SK-N-SH (cell line): ENCODE data around the gene CDK10. TPM values are rescaled to one million over a fixed set of nuclear protein-coding genes. Genes with fewer than 3 reads are reported as not detected.
A peak's percentile ranks its signal among the peaks of the same experiment; 100 is the strongest.

ENCODE experiments used
- CTCF ChIA-PET: fragments of 300-600, 350-600 bp; formaldehyde crosslinking; extraction: SDS; loops from one replicate; lab custom pipeline; 2021; lab: Yijun Ruan, JAX
- POLR2A ChIA-PET: fragments of 350-600 bp; sonication (Branson Sonifier 250); formaldehyde crosslinking; extraction: SDS; loops from one replicate; lab custom pipeline; 2020; ENCODE audit warnings: antibody characterized with exemption, inconsistent platforms; lab: Yijun Ruan, JAX
- DNase-seq: peaks from one replicate; pipeline ENCODE4 v3.0.0; 2012
- H2AFZ ChIP-seq: fragments of 200-600 bp; sonication (generic); 2 replicates; pipeline ENCODE4 v1.8.1; 2016; ENCODE audit warnings: antibody characterized with exemption, mild to moderate bottlenecking, low read depth
- H3F3A ChIP-seq: fragments of 200-600 bp; sonication (generic); replicated peaks from 2 replicates; pipeline ENCODE3; 2016; ENCODE audit warnings: antibody characterized with exemption, mild to moderate bottlenecking; ENCODE audit not compliant: insufficient read depth
- H3K27ac ChIP-seq, 2 experiments: fragments of 200-500 bp in 1 of 2; fragments of 200-600 bp in 1 of 2; sonication (Bioruptor generic) in 1 of 2; sonication (generic), shearing (Covaris generic) in 1 of 2; 2 replicates each; pipeline versions ENCODE4 v1.5.1 to v1.6.1; 2014 to 2016; ENCODE audit warnings: low read depth in 2 of 2, inconsistent platforms in 1 of 2, low read length in 1 of 2, mild to moderate bottlenecking in 1 of 2, mixed read lengths in 1 of 2
- H3K27me3 ChIP-seq: fragments of 200-600 bp; sonication (generic), shearing (Covaris generic); 2 replicates; pipeline ENCODE4 v1.6.1; 2016; ENCODE audit warnings: mixed run types; ENCODE audit not compliant: insufficient read depth
- H3K36me3 ChIP-seq, 2 experiments: fragments of 200-500 bp in 1 of 2; fragments of 200-600 bp in 1 of 2; sonication (Bioruptor generic) in 1 of 2; sonication (generic) in 1 of 2; replicated peaks in 1 of 2; 2 replicates each; pipeline versions ENCODE3 to v1.5.1; 2014 to 2016; ENCODE audit warnings: low read length in 1 of 2, mild to moderate bottlenecking in 1 of 2; ENCODE audit not compliant: insufficient read depth in 2 of 2, control insufficient read depth in 1 of 2
- H3K4me1 ChIP-seq, 2 experiments: fragments of 200-500 bp in 1 of 2; fragments of 200-600 bp in 1 of 2; sonication (Bioruptor generic) in 1 of 2; sonication (generic), shearing (Covaris generic) in 1 of 2; 2 replicates each; pipeline versions ENCODE4 v1.5.1 to v1.6.1; 2014 to 2016; ENCODE audit warnings: low read depth in 1 of 2, low read length in 1 of 2, mixed run types in 1 of 2; ENCODE audit not compliant: insufficient read depth in 2 of 2, control insufficient read depth in 1 of 2
- H3K4me2 ChIP-seq: fragments of 200-600 bp; sonication (generic), shearing (Covaris generic); 2 replicates; pipeline ENCODE4 v1.6.1; 2017; ENCODE audit warnings: mixed run types
- H3K4me3 ChIP-seq, 2 experiments: fragments of 200-500 bp in 1 of 2; fragments of 200-600 bp in 1 of 2; sonication (Bioruptor generic) in 1 of 2; sonication (generic), shearing (Covaris generic) in 1 of 2; 2 replicates each; pipeline versions ENCODE4 v1.5.1 to v1.8.1; 2014 to 2016; ENCODE audit warnings: low read depth in 2 of 2, inconsistent platforms in 1 of 2, low read length in 1 of 2, mild to moderate bottlenecking in 1 of 2, mixed read lengths in 1 of 2, moderate library complexity in 1 of 2
- H3K79me2 ChIP-seq: fragments of 200-600 bp; sonication (generic); 2 replicates; pipeline ENCODE4 v1.8.1; 2017; ENCODE audit warnings: mild to moderate bottlenecking; ENCODE audit not compliant: insufficient read depth
- H3K9ac ChIP-seq: fragments of 200-600 bp; sonication (generic); 2 replicates; pipeline ENCODE4 v1.6.1; 2017; ENCODE audit warnings: mixed run types
- H3K9me2 ChIP-seq: fragments of 200-600 bp; sonication (generic); 2 replicates; pipeline ENCODE4 v1.6.1; 2017; ENCODE audit warnings: mixed run types
- H3K9me3 ChIP-seq: fragments of 200-600 bp; sonication (generic); 2 replicates; pipeline ENCODE4 v1.6.1; 2017; ENCODE audit warnings: mixed run types, mild to moderate bottlenecking, moderate library complexity
- H4K20me1 ChIP-seq: fragments of 200-600 bp; sonication (generic); 2 replicates; pipeline ENCODE4 v1.6.1; 2017; ENCODE audit warnings: mild to moderate bottlenecking, mixed run types; ENCODE audit not compliant: insufficient read depth
- CHD2 ChIP-seq: fragments of 150-350 bp; IDR thresholded peaks from 2 replicates; pipeline ENCODE4 v1.6.1; 2018; ENCODE audit warnings: low read length; ENCODE audit not compliant: partially characterized antibody
- ELF1 ChIP-seq: IDR thresholded peaks from 2 replicates; pipeline ENCODE4 v1.4.0; 2012
- EP300 ChIP-seq, 2 experiments: IDR thresholded peaks; 2 replicates each; pipeline versions ENCODE4 v1.4.0 to v1.6.1; 2012; ENCODE audit warnings: borderline replicate concordance in 1 of 2, low read depth in 1 of 2, low read length in 1 of 2
- FOXJ3 ChIP-seq: sonication (generic); formaldehyde crosslinking; IDR thresholded peaks from 2 replicates; pipeline ENCODE4 v1.5.1; 2020; ENCODE audit warnings: mild to moderate bottlenecking, missing genetic modification reagents
- JUND ChIP-seq: IDR thresholded peaks from 2 replicates; pipeline ENCODE4 v1.4.0; 2012
- PBX3 ChIP-seq: IDR thresholded peaks from 2 replicates; pipeline ENCODE4; 2012
- POLR2AphosphoS5 ChIP-seq: IDR thresholded peaks from 2 replicates; pipeline ENCODE4 v1.6.1; 2012; ENCODE audit warnings: low read depth, low read length
- RCOR1 ChIP-seq: fragments of 150-350 bp; IDR thresholded peaks from 2 replicates; pipeline ENCODE4 v1.6.1; 2017; ENCODE audit warnings: antibody characterized with exemption, low read length
- REST ChIP-seq: IDR thresholded peaks from 2 replicates; pipeline ENCODE4 v1.6.1; 2012; ENCODE audit warnings: mild to moderate bottlenecking, low read depth, low read length, moderate library complexity
- RXRA ChIP-seq: IDR thresholded peaks from 2 replicates; pipeline ENCODE4 v1.4.0; 2012; ENCODE audit warnings: low read depth, mild to moderate bottlenecking, borderline replicate concordance
- SIN3A ChIP-seq: IDR thresholded peaks from 2 replicates; pipeline ENCODE4 v1.6.1; 2012; ENCODE audit warnings: low read depth, mild to moderate bottlenecking, low read length, moderate library complexity, borderline replicate concordance
- USF1 ChIP-seq: IDR thresholded peaks from 2 replicates; pipeline ENCODE4 v1.4.0; 2012; ENCODE audit warnings: low read depth, borderline replicate concordance
- ZBTB33 ChIP-seq: IDR thresholded peaks from 2 replicates; pipeline ENCODE4 v1.4.0; 2012; ENCODE audit warnings: low read depth, borderline replicate concordance
- WGBS: methylation state at CpG from one replicate; pipeline ENCODE4 v1.1.6; 2017; ENCODE audit warnings: low lambda C conversion rate; 5-methylcytosine and 5-hydroxymethylcytosine counted together
- polyA plus RNA-seq, 3 experiments: library from polyadenylated mRNA; depleted of rRNA; stranded (reverse); fragments of >200 nt; gene quantifications; 2 replicates each; pipeline ENCODE4 v1.2.3, GENCODE V29; 2012

CDK10 gene
- polyA plus RNA-seq, 1 of the 3 experiments (the other 2 are of a cell fraction): 84.7 TPM

- H3K4me1 ChIP-seq: peaks cover 9 to 25% of the 10 kb centered on the region in 2 experiments; a peak in 2 of 4 replicates
- H3K9me3 ChIP-seq: no peaks in the 10 kb centered on the region
- H4K20me1 ChIP-seq: peaks cover 11% of the 10 kb centered on the region
- H3K27ac ChIP-seq: no peak overlapping the region; a peak in 1 of 4 replicates
- TF ChIP-seq CHD2 (no peak), ZBTB33 (no peak), JUND (no peak), PBX3 (peak; percentile 4; the same call in 1 of the 2 replicates)
- WGBS: 100% methylated on average over 6 of the region's 18 CpGs
- H3K4me3 ChIP-seq: no peak overlapping the region
- CTCF ChIA-PET: interaction anchor here (1.9 to 4.3 kb wide), 2 partner anchors 10 to 164 kb away, joined by 4 to 37 read pairs; no protein-coding TSS in a partner anchor
- DNase-seq: peak; percentile 33
- POLR2A ChIA-PET: interaction anchor here (1.3 to 2.6 kb wide), 2 partner anchors 10 to 39 kb away, joined by 3 to 10 read pairs; partner anchors contain the start of genes CDK10, CHMP1A and SPATA33
- H3K79me2 ChIP-seq: no peaks in the 10 kb centered on the region
- H3K36me3 ChIP-seq: peaks cover 7 to 57% of the 10 kb centered on the region in 2 experiments
- H3K4me2 ChIP-seq: no peak overlapping the region
- H3K9ac ChIP-seq: no peak overlapping the region
- H2AFZ ChIP-seq: no peak overlapping the region
- no peaks in the 10 kb centered on the region for H3K9me2 ChIP-seq
- H3F3A ChIP-seq: peaks cover 8% of the 10 kb centered on the region
- no peaks in the 10 kb centered on the region for H3K27me3 ChIP-seq
Measured at GRCh38 chr16:89696670-89697128, 10.2 kb downstream of the CDK10 start.

GRCh38 chr16:89697161-89697615 is 10.7 kb downstream of the CDK10 start:
- Histone ChIP-seq H3K9ac (no peak overlapping the region), H3F3A (peaks cover 9% of the 10 kb centered on the region), H3K36me3 (peaks cover 7 to 52% of the 10 kb centered on the region in 2 experiments), H3K4me1 (peaks cover 9 to 27% of the 10 kb centered on the region in 2 experiments; a peak in 2 of 4 replicates), H3K9me2 (no peaks in the 10 kb centered on the region), H3K9me3 (no peaks in the 10 kb centered on the region)
- POLR2A ChIA-PET: interaction anchor here (0.9 to 2.6 kb wide), 3 partner anchors 10 to 40 kb away, joined by 3 to 10 read pairs (median 3); partner anchors contain the start of genes CDK10, CHMP1A and SPATA33
- CTCF ChIA-PET: interaction anchor here (1.9 to 4.3 kb wide), 2 partner anchors 9 to 163 kb away, joined by 4 to 37 read pairs; no protein-coding TSS in a partner anchor
- WGBS: 96% methylated on average over 9 of the region's 19 CpGs
- TF ChIP-seq RXRA (no peak), ELF1 (no peak), SIN3A (no peak), JUND (no peak), RCOR1 (no peak), POLR2AphosphoS5 (no peak), REST (no peak), FOXJ3 (CRISPR knock-in tag) (no peak), USF1 (no peak), EP300 (IDR thresholded peaks at IDR 0.05; ENCODE audit: borderline replicate concordance in 1 of 2, low read depth in 1 of 2, low read length in 1 of 2) (no peak)
- TF ChIP-seq, all 33 proteins: peak for 0
- H3K27me3 ChIP-seq: no peaks in the 10 kb centered on the region
- no peak overlapping the region for H3K4me2 ChIP-seq
- no peak overlapping the region; a peak in 1 of 4 replicates for H3K27ac ChIP-seq
- DNase-seq: peak; percentile 50
- peaks cover 11% of the 10 kb centered on the region for H4K20me1 ChIP-seq
- H3K4me3 ChIP-seq: no peak overlapping the region
- no peak overlapping the region for H2AFZ ChIP-seq
- H3K79me2 ChIP-seq: no peaks in the 10 kb centered on the region
